Measurements from ENCODE around the gene UCP2.

DNA sequence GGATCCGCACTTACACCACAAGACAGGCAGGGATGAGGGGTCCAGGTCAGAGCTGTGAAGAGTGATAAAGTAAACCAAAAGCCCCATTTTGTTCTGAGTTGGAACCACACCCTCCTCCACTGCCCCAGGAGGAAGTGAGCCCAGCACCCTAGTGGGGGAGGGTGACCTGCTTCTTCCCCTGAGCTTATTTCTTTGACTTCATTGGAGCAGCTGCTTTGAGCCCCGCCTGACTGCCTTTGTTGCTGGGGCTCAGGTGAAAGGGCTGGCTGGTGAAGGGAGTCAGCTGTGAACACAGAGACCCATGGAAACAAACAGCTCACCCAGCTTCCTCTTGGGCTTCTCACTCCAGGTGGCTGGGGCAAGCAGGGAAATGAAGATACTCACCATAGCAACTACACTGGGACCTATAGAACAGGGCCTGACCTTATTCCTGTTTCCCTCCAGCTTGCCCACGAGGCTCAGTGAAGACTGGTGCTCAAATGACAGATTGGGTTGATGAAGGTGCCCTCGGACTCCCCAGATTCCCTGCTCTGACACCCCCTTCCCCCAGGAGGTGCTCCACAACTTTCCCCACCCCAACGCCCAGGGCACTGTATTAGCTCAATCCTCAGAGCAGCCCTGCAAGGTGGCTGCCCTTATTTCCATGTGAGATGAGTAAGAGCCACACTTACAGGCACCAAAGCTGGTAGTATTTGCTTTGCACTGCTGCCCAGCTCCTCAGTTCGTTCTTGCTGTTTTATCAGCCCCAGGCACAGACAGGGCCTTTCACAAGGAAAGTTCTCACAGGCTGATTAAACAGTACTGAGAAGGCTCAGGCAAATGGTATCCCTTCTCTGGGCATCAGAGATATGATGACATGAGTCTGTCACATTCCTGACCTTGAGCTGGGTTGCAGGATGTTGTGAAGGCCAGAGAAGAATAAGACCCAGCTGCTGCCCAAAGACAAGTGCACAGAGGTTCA, 2.4 kb downstream of the UCP2 start:
- TF ChIP-seq POLR2A (IDR thresholded peaks at IDR 0.05): no peak
- TF ChIP-seq, protein P1, sequence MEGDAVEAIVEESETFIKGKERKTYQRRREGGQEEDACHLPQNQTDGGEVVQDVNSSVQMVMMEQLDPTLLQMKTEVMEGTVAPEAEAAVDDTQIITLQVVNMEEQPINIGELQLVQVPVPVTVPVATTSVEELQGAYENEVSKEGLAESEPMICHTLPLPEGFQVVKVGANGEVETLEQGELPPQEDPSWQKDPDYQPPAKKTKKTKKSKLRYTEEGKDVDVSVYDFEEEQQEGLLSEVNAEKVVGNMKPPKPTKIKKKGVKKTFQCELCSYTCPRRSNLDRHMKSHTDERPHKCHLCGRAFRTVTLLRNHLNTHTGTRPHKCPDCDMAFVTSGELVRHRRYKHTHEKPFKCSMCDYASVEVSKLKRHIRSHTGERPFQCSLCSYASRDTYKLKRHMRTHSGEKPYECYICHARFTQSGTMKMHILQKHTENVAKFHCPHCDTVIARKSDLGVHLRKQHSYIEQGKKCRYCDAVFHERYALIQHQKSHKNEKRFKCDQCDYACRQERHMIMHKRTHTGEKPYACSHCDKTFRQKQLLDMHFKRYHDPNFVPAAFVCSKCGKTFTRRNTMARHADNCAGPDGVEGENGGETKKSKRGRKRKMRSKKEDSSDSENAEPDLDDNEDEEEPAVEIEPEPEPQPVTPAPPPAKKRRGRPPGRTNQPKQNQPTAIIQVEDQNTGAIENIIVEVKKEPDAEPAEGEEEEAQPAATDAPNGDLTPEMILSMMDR (IDR thresholded peaks at IDR 0.05): no peak
- peak in 1 of 2 donors; percentile 23 for TF ChIP-seq POLR2AphosphoS5 (IDR thresholded peaks at IDR 0.05; ENCODE audit: insufficient read depth in 1 of 2, low read depth in 1 of 2)
